Measurements from ENCODE around the gene FSTL5. TPM values are rescaled to one million over a fixed set of nuclear protein-coding genes. Genes with fewer than 3 reads are reported as not detected.

FSTL5 gene
- total RNA-seq, 1 experiment from 2014 or later = not detected

GRCh38 chr4:161403781-161404180 is 760.0 kb downstream of the FSTL5 start:
- Histone ChIP-seq H3K4me3 (replicated peaks in 1 of 2; ENCODE audit: low read depth in 1 of 2, low read length in 2 of 2) (no peak overlapping the region), H3K36me3 (ENCODE audit: control insufficient read depth in 1 of 2, insufficient read depth in 2 of 2, low read length in 2 of 2) (no peaks in the 10 kb centered on the region), H3K4me1 (ENCODE audit: control insufficient read depth in 1 of 2, insufficient read depth in 2 of 2, low read length in 2 of 2) (no peaks in the 10 kb centered on the region), H3K27me3 (ENCODE audit: insufficient read depth, low read length) (no peaks in the 10 kb centered on the region), H3K27ac (ENCODE audit: low read depth, low read length) (no peak overlapping the region), H3K4me2 (ENCODE audit: low read length) (no peak overlapping the region), H2AFZ (ENCODE audit: low read depth, low read length, poor library complexity, severe bottlenecking) (no peak overlapping the region), H4K20me1 (ENCODE audit: insufficient read depth) (no peaks in the 10 kb centered on the region), H3K9ac (ENCODE audit: low read length) (no peak overlapping the region), H3K79me2 (ENCODE audit: insufficient read depth, low read length) (no peaks in the 10 kb centered on the region), H3K9me2 (ENCODE audit: insufficient read depth) (no peaks in the 10 kb centered on the region), H3K9me3 (ENCODE audit: control insufficient read depth in 1 of 2, insufficient read depth in 1 of 2, low read depth in 1 of 2, low read length in 2 of 2) (no peaks in the 10 kb centered on the region)
- BruUV-seq (replicated peaks) = no TSS peak
- ATAC-seq = no peak
- POLR2A ChIA-PET = no interaction called here
- DNase-seq (ENCODE audit: low read depth, low spot score) = no peak
- TF ChIP-seq CEBPB (IDR thresholded peaks at IDR 0.05; ENCODE audit: low read depth) (no peak), EGR1 (IDR thresholded peaks at IDR 0.05; ENCODE audit: low read depth) (no peak), EZH2phosphoT487 (IDR thresholded peaks at IDR 0.05; ENCODE audit: borderline replicate concordance) (no peak), EZH2 (IDR thresholded peaks at IDR 0.05) (no peak), ZFX (IDR thresholded peaks at IDR 0.05) (no peak), REST (IDR thresholded peaks at IDR 0.05; ENCODE audit: low read depth) (no peak), ELF1 (IDR thresholded peaks at IDR 0.05; ENCODE audit: borderline replicate concordance, low read depth) (no peak), YY1 (IDR thresholded peaks at IDR 0.05; ENCODE audit: extremely low read depth, insufficient replicate concordance, low read depth, low read length) (no peak), ZNF274 (IDR thresholded peaks at IDR 0.05; ENCODE audit: low read depth, low read length) (no peak), SP1 (IDR thresholded peaks at IDR 0.05; ENCODE audit: low read depth) (no peak), JUND (IDR thresholded peaks at IDR 0.05) (no peak), POLR2AphosphoS5 (IDR thresholded peaks at IDR 0.05; ENCODE audit: low read depth, low read length) (no peak), RAD21 (IDR thresholded peaks at IDR 0.05; ENCODE audit: low read depth) (no peak), POLR2A (IDR thresholded peaks at IDR 0.05; ENCODE audit: borderline replicate concordance, extremely low read depth, insufficient read depth, insufficient read length) (no peak), ATF3 (IDR thresholded peaks at IDR 0.05) (no peak), TCF7L2 (IDR thresholded peaks at IDR 0.05; ENCODE audit: borderline replicate concordance, extremely low read depth, insufficient read depth, insufficient read length) (no peak), CTCF (IDR thresholded peaks at IDR 0.05 in 2 of 3, conservative IDR thresholded peaks at IDR 0.05 in 1 of 3; ENCODE audit: borderline replicate concordance in 1 of 3, insufficient read depth in 1 of 3, low read depth in 2 of 3, low read length in 2 of 3) (no peak), MAX (IDR thresholded peaks at IDR 0.05) (no peak)
- intact Hi-C loops (cut with micrococcal nuclease) = no loop called here
- RAD21 ChIA-PET (ENCODE audit: low non-redundant PET in 1 of 2, low total read pairs in 2 of 2, uncharacterized antibody in 2 of 2, unreplicated experiment in 2 of 2) = no interaction called here
- CTCF ChIA-PET = no interaction called here
